Suprapubic skin (tissue), 4 donors: ENCODE measurements around the gene CACNA1A.

ENCODE experiments used
- CTCF ChIP-seq, 2 donors: fragments of 200-600 bp in 1 of 2; fragments of 450-650 bp in 1 of 2; sonication (generic) in 1 of 2; IDR thresholded peaks; one replicate each; pipeline ENCODE4 v1.5.1; 2016 to 2019; ENCODE audit warnings: antibody characterized with exemption in 2 of 2, mild to moderate bottlenecking in 1 of 2, moderate library complexity in 1 of 2
- EP300 ChIP-seq: sonication (generic); formaldehyde crosslinking; IDR thresholded peaks from one replicate; pipeline ENCODE4 v1.6.1; 2017; ENCODE audit warnings: antibody characterized with exemption
- POLR2A ChIP-seq, 2 donors: fragments of 450-650 bp; IDR thresholded peaks; one replicate each; pipeline ENCODE4 v1.6.1; 2017; ENCODE audit warnings: antibody characterized with exemption in 2 of 2, mild to moderate bottlenecking in 2 of 2, moderate library complexity in 2 of 2
- POLR2AphosphoS5 ChIP-seq, 3 donors: sonication (generic); formaldehyde crosslinking; IDR thresholded peaks; one replicate each; pipeline ENCODE4 v1.6.1; 2017; ENCODE audit warnings: antibody characterized with exemption in 3 of 3

- TF ChIP-seq POLR2AphosphoS5 (IDR thresholded peaks at IDR 0.05) (no peak), CTCF (IDR thresholded peaks at IDR 0.05) (no peak), POLR2A (IDR thresholded peaks at IDR 0.05) (no peak), EP300 (no peak)
Measured at GRCh38 chr19:13404236-13404635, 102.0 kb downstream of the CACNA1A start.
